SK-N-SH (cell line): ENCODE results near the gene FAM107B.

Experiments
- FOXM1 ChIP-seq: IDR thresholded peaks from 2 replicates; pipeline ENCODE4 v1.4.0; 2012; ENCODE audit warnings: low read depth, mild to moderate bottlenecking
- MAX ChIP-seq: IDR thresholded peaks from 2 replicates; pipeline ENCODE4 v1.4.0; 2012; ENCODE audit warnings: low read depth
- TEAD4 ChIP-seq: IDR thresholded peaks from 2 replicates; pipeline ENCODE4 v1.4.0; 2012; ENCODE audit warnings: mild to moderate bottlenecking, borderline replicate concordance; ENCODE audit not compliant: insufficient read depth

DNA sequence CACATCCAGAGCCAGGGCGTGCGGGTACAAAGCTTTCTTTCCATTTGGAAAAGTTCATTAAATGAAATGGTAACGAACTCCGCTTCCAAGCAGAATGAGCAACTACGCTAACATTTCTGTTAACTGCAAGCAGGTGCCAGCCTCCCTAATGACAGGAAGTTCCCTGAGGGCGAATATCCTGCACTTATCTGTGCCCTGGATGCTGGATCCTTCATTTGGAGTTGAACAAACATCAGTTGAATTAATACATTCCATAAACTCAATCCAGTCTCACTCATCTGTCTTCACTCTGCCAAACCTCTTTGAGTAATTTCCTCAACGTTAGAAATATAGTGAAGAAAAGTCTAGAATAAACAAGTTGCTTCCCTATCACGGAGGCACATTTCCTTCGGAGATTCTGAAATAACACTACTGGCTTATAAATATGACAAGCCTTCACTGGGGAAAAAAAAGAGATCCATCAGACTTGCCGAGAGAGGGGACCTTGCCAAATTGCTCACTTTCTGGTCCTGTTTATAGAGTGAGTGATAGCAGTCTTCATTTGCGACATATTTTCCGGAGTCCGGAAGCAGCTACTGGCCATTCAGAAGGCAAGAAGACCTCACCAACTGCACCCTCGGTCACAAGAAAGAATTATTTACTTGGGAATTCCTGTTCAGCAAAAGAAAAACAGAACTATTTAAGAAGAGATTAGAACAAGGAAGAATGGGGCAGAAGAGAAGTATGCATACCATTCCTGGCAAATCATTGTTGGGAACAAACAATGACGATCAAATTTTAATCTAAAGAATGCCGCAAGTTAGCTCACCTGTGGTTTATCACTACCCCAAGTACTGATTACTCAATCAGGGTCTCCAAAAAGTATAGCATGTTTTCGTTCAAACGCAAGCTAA, 196.4 kb downstream of the FAM107B start:
- TF ChIP-seq MAX = no peak
- TF ChIP-seq TEAD4 = no peak
- TF ChIP-seq FOXM1 = no peak
